IPS DF 4.7 (cell line): ENCODE data around the gene TNS1.

Experiments
- DNase-seq: peaks from one replicate; pipeline ENCODE4 v3.0.0-alpha.2; 2013; ENCODE audit warnings: low spot score; ENCODE audit errors: extremely low read depth

Gene TNS1

DNA sequence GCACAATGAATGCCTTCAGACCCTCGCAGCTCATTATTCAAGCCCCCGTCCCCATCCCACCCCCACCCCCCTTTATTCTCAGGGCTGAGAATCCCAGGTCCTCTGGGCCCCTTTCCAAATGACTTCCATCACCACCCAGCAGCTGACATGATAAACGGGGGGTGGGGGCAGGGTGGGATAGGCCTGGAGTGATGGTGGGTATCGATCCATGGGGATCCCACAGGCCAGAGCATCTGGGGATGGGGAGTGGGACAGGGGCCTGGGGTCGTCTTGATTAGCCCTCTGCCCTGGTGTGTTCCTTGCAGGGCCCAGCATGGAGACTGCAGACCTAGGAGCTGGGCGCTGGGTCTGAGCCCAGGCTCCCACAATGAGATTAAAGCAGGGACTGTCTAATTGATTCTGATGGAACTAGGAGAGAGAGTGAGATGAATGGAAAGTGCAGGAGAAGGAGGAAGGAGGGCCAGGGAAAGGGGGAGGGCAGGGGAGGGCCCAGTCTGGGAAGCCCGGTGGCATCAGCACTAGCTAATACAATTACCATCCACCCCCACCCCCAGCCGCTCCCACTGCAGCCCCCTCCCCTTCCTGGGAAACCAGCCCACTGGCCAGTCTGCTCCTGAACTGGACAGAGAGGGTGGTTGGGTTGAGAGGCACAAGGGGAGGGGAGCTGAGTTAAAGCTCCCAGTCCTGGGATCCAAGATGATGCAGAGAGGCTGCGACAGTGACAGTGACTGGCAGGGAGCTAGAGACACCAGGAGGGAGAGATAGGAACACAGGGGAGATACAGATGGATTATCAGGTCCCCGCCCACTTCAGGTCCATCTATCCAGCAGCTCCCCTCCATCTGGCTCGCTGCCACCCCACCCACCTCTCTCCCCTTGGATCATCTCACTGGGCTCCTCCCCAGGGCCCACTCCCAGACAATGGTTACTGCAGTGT is 13.1 kb upstream of the TNS1 start:
- no peak for DNase-seq

GRCh38 chr2:218014706-218015585 is 12.2 kb upstream of the TNS1 start:
- DNase-seq: no peak

DNA sequence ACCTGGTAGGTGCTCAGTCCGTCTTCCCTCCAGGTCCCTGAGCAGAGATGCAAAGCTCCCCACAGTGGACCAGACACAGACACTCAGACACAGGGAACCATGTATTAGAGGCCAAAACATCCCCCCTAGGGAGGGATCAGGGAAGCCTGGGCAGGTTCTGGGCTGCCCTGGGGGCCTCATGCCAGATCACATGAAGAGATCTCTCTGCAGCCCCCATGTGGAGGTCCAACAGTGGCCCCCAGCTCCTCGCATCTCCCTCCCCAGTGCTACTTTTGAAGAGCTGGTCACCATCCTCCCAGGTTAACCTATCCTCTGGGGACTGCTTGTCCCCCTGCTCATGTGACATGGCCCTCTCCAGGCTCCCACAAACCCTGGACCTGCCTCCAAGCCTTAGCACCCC is 10.5 kb upstream of the TNS1 start:
- DNase-seq: no peak

- DNase-seq: no peak
These were observed 9.5 kb upstream of the TNS1 start for GRCh38 chr2:218012284-218012683.

- no peak for DNase-seq
These were observed 8.9 kb upstream of the TNS1 start for GRCh38 chr2:218011653-218012040.

DNA sequence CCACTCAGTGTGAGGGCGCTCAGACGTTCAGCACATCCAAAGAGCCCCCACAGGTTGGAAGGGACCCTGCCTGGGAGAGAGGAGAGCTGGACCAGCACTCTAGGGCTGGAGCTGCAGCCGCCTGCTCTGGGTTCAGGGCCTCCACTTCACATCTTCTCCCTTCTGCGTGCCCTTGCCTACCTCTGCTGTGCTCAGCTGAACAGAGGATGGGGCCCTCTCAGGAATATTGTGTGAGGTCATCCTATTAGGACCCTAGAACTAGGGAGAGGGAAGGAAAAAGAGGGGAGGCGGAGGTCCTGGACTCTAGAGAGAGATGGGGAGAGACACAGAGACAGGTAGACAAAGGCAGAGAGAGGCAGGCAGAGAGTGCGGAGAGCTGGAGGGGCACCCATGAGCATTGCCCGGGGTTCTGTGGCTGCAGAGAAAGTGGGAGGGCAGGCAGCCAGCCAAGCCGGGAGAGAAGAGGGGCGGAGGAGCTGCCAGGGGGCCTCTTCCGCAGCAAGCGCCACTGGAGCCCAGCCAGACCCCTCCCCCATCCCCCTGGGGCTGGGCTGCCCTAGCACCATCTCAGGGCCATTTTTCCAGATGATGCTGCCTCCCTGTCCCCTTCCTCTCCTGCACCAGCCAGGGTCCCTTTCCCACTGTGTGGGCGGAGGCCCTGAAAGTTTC is 8.3 kb upstream of the TNS1 start:
- DNase-seq: no peak

- no peak for DNase-seq
These were observed 7.6 kb upstream of the TNS1 start for GRCh38 chr2:218010140-218010983.

- DNase-seq: no peak
These were observed 7.0 kb upstream of the TNS1 start for GRCh38 chr2:218009765-218010139.

DNA sequence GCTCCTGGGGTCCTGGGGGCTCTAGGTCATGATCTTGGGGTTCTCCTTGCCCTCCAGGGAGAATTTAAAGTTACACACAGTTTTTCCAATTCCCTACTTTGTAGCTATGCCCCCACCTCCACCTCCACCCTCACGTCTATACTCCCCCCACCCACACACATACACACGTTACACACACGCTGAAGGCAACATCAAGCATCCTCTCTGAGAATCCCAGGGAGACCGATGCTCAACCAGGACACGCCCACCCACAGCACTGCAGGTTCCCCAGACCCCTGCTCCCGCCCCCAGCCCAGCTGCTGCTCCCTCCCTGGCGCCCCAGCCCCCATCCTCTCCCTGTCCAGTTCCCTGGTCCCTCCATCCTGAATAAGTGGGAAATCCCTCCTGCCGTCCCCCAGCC is 6.4 kb upstream of the TNS1 start:
- DNase-seq: no peak

DNA sequence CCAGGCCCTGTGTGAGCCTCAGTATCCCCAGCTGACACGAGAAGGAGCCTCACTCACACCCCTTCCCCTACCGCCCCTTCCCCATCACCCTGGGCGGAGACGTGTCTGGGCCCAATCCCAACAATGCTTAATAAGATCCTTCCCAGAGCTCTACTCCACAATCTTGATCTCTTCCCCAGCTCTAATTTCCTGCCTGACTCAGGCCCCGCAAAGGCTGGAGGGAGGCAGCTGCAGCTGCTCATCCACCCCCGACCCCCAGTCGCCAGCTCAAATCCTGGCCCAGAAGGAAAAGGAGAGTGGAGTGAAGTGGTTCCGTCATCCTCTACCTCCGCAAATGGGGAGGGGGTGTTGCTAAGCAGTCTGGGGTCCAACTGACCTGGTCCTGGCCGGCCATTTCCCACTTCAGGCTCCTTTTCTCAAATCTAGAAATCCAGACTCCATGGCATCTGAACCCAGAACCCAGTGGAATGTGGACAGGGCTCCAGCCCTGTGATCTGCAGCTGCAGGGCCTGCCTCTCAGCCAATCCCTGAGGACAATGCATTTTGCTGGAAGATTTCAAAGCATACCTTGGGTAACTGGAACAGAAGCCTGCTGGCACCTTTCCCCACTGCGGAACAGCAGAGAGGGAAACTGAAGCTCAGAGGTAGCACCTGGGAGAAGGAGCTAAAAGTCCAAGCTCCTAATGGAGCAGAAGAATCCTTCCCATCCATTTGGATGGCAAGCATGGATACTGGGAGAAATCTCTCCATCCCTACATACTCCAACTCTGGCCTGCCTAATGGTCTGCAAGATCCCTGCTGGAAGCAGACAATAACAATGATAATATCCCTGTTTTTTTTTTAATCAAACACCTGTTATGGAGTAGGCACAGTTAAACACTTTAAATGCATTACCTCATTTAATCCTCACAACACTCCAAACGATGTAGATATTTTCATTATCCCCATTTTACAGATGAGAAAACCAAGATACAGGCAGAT is 5.6 kb upstream of the TNS1 start:
- no peak for DNase-seq

- no peak for DNase-seq
These were observed 3.9 kb upstream of the TNS1 start for GRCh38 chr2:218006741-218007140.

- DNase-seq: no peak
These were observed 2.7 kb upstream of the TNS1 start for GRCh38 chr2:218005486-218005885.

- DNase-seq: no peak
These were observed 2.2 kb upstream of the TNS1 start for GRCh38 chr2:218005028-218005427.

DNA sequence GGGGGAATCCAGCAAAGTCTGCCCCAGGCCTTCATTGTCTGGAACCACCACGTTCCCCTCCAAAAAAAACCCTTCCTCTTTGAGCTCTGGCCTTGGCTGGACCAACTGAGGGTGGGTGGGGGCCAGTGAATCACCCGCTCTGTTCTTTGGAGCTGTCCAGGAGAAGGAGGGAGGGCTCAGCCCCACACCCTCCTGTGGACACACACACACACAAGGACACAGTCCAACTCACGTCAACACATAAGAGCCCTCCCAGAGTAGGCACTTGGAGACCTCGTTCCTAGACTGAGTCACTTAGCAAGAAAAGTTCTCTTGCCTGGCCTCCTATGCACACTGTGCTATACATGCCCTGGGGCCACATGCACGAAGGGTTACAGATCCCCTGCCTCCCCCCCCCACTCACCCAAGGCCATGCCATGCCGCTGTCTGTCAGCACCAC is 1.2 kb upstream of the TNS1 start:
- no peak for DNase-seq

DNA sequence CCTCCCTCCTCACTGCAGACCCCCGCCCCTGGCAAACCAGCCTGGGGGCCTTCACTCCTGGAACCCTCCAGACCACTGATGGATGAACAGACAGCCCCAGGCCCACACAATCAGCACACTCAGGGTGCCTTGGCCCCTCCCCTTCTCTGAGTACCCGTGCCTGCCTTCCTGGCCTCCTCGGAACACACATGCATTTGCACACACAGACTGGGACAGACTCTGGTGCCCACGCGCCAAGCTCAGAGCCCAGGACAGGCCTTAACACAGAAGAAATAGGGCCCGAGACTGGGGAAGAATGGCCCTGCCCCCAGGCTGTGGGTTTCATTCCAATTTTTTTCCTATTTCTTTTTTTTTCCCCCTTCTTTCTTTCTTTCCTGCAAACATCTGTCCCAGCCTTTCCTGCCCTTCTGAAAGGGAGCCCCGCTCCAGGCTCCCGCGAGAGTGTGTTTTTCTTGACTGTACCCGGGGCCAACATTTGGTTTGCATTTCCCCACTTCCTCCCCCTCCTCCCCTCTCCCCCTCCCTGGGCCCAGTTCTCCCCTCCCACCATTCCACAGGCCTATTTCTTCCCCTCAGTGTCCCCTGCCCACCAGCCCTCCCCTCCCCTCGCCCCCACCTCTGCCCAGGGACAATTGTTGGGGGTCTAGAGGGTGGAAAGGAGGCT is 618 bp upstream of the TNS1 start:
- no peak for DNase-seq

GRCh38 chr2:218002143-218002844 is 501 bp downstream of the TNS1 start:
- no peak for DNase-seq

GRCh38 chr2:218001629-218002028 is 1.2 kb downstream of the TNS1 start:
- DNase-seq: no peak

DNA sequence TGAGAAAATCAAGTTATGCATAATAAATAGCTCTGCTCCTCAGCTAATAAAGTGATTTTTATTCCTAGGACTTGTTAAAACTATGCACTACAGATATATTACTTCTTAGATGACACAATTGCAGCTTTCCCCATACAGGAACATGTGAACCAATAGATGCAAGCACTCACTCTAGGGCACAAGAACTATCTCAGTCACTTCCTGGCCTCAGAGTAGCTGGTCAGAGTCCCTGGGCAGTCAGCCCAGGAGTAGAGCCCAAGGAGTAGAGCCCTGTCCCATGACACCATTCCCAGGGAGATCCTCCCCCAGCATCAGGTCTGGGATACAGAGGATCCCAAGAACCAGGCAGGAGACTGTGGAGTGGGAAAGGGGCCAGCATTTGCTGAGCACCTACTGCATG is 2.7 kb downstream of the TNS1 start:
- DNase-seq: no peak

GRCh38 chr2:217999595-217999959 is 3.2 kb downstream of the TNS1 start:
- DNase-seq: no peak
